Amygdala (tissue), 56 donors: ENCODE measurements around the gene INO80.

ENCODE experiments used
- DNase-seq, 56 donors: peaks; one replicate each; lab custom pipeline; 2025; lab: John Stamatoyannopoulos, UW

Gene INO80

GRCh38 chr15:40952901-40953712 is 163.0 kb downstream of the INO80 start, which contains the start of gene CHAC1:
Gene CHAC1, plus strand, starts transcription at chr15:40953471. Its CDS starts 113 bp downstream, at chr15:40953584.
- DNase-seq: peak in 55 of 56 donors; percentile 32 to 94 (median 84)

GRCh38 chr15:40952301-40952900 is 163.7 kb downstream of the INO80 start:
- peak in 1 of 56 donors; percentile 51 for DNase-seq

- no peak for DNase-seq
These were observed 164.3 kb downstream of the INO80 start for GRCh38 chr15:40951764-40952163.

GRCh38 chr15:40949756-40950207 is 166.3 kb downstream of the INO80 start:
- DNase-seq: no peak

- no peak for DNase-seq
These were observed 167.2 kb downstream of the INO80 start for GRCh38 chr15:40948706-40949473.

GRCh38 chr15:40944510-40945296 is 171.4 kb downstream of the INO80 start:
- no peak for DNase-seq

- no peak for DNase-seq
These were observed 172.2 kb downstream of the INO80 start for GRCh38 chr15:40943764-40944365.

GRCh38 chr15:40942878-40943277 is 173.2 kb downstream of the INO80 start:
- DNase-seq: no peak

GRCh38 chr15:40942337-40942854 is 173.7 kb downstream of the INO80 start:
- no peak for DNase-seq

GRCh38 chr15:40941528-40942336 is 174.3 kb downstream of the INO80 start:
- DNase-seq: peak in 35 of 56 donors; percentile 8 to 81 (median 39)

GRCh38 chr15:40941068-40941527 is 175.0 kb downstream of the INO80 start:
- peak in 3 of 56 donors; percentile 9 to 36 (median 11) for DNase-seq

GRCh38 chr15:40940296-40940801 is 175.7 kb downstream of the INO80 start:
- DNase-seq: no peak

- no peak for DNase-seq
These were observed 177.6 kb downstream of the INO80 start for GRCh38 chr15:40938536-40938870.

- peak in 1 of 56 donors; percentile 9 for DNase-seq
These were observed 178.1 kb downstream of the INO80 start for GRCh38 chr15:40937762-40938535.

GRCh38 chr15:40936709-40937666 is 179.1 kb downstream of the INO80 start:
- DNase-seq: no peak

GRCh38 chr15:40936234-40936708 is 179.8 kb downstream of the INO80 start:
- DNase-seq: no peak
